Left lung (tissue), 10 donors: Measurements from ENCODE around the gene RAP1GAP2. TPM values are rescaled to one million over a fixed set of nuclear protein-coding genes. Genes with fewer than 3 reads are reported as not detected.

Source experiments
- ATAC-seq: fragments of 200-7000 bp; cut with Tn5 transposase; one replicate; pipeline ENCODE4 v1.9.1; 2020; ENCODE audit warnings: moderate library complexity
- DNase-seq, 4 donors: peaks; one replicate each; pipeline ENCODE4 v3.0.0-alpha.2; 2013 to 2020
- H3K27ac ChIP-seq, 2 donors: fragments of 200-600 bp; sonication (generic) in 1 of 2; one replicate each; pipeline versions ENCODE4 v1.5.0 to v1.8.0; 2020 to 2021
- H3K27me3 ChIP-seq, 2 donors: fragments of 200-600 bp; sonication (generic) in 1 of 2; one replicate each; pipeline versions ENCODE4 v1.5.0 to v1.8.0; 2020 to 2021
- H3K36me3 ChIP-seq, 2 donors: fragments of 200-600 bp; sonication (generic) in 1 of 2; one replicate each; pipeline versions ENCODE4 v1.5.0 to v1.8.0; 2020 to 2021
- H3K4me1 ChIP-seq, 2 donors: fragments of 200-600 bp; one replicate each; pipeline ENCODE4 v1.8.0; 2021
- H3K4me3 ChIP-seq, 2 donors: fragments of 200-600 bp; sonication (generic) in 1 of 2; one replicate each; pipeline versions ENCODE4 v1.5.0 to v1.8.0; 2020 to 2021; ENCODE audit warnings: mild to moderate bottlenecking in 1 of 2
- H3K9me3 ChIP-seq, 2 donors: fragments of 200-600 bp; sonication (generic) in 1 of 2; one replicate each; pipeline versions ENCODE4 v1.5.0 to v1.8.0; 2020 to 2021
- CTCF ChIP-seq, 2 donors: fragments of 200-600 bp; sonication (generic) in 1 of 2; IDR thresholded peaks; one replicate each; pipeline versions ENCODE4 v1.5.0 to v1.8.0; 2021; ENCODE audit warnings: antibody characterized with exemption in 2 of 2
- intact Hi-C, 2 donors: fragments of 100-400 bp; cut with DNase I; formaldehyde crosslinking; loops; one replicate each; pipeline versions ENCODE4 v1.11.2 to v1.14.2; 2022
- polyA plus RNA-seq, 6 donors: library from polyadenylated mRNA; unstranded; fragments of 120-200 nt; gene quantifications; one replicate each; pipeline ENCODE4 v1.2.1, GENCODE V29; 2013; ENCODE audit not compliant: insufficient read length in 6 of 6
- total RNA-seq, 2 donors: library from RNA; stranded (reverse); fragmentation: NEBNext Ultra II Directional; extraction: Animal tissue kit (Norgen Biotek cat#: 25700); gene quantifications; one replicate each; pipeline ENCODE4 v1.2.1, GENCODE V29; 2021
- donor health status: DM: no; HTN: yes; CAD: no.
- donor health status: DM: no; HTN: no; CAD: no.

Gene RAP1GAP2
- total and polyA plus RNA-seq, 8 donors: 8.0 to 14.5 (median 9.7) TPM

GRCh38 chr17:2911755-2912111, 115.5 kb downstream of the RAP1GAP2 start:
- Histone ChIP-seq H3K9me3 (no peaks in the 10 kb centered on the region), H3K27me3 (peaks cover 0 to 3% of the 10 kb centered on the region in 2 donors), H3K4me1 (no peaks in the 10 kb centered on the region), H3K27ac (no peak overlapping the region), H3K36me3 (peaks cover 0 to 8% of the 10 kb centered on the region in 2 donors), H3K4me3 (no peak overlapping the region)
- DNase-seq (no peak), ATAC-seq (no peak)
- intact Hi-C loops: no loop called here
- TF ChIP-seq CTCF (IDR thresholded peaks at IDR 0.05): no peak

- DNase-seq (no peak), ATAC-seq (no peak)
- no peak overlapping the region for H3K4me3 ChIP-seq
- H3K36me3 ChIP-seq: peaks cover 0 to 5% of the 10 kb centered on the region in 2 donors
- no peak overlapping the region for H3K27ac ChIP-seq
- intact Hi-C loops: no loop called here
- H3K27me3 ChIP-seq: peaks cover 0 to 3% of the 10 kb centered on the region in 2 donors
- no peaks in the 10 kb centered on the region for H3K4me1 ChIP-seq
- TF ChIP-seq CTCF (IDR thresholded peaks at IDR 0.05): no peak
- no peaks in the 10 kb centered on the region for H3K9me3 ChIP-seq
These were observed 116.5 kb downstream of the RAP1GAP2 start for GRCh38 chr17:2912754-2913153.

- intact Hi-C loops: no loop called here
- H3K27ac ChIP-seq: no peak overlapping the region
- ATAC-seq (no peak), DNase-seq (no peak)
- H3K4me1 ChIP-seq: no peaks in the 10 kb centered on the region
- H3K4me3 ChIP-seq: no peak overlapping the region
- no peak for TF ChIP-seq CTCF (IDR thresholded peaks at IDR 0.05)
- H3K9me3 ChIP-seq: no peaks in the 10 kb centered on the region
- no peaks in the 10 kb centered on the region for H3K36me3 ChIP-seq
- no peaks in the 10 kb centered on the region for H3K27me3 ChIP-seq
These were observed 120.2 kb downstream of the RAP1GAP2 start for GRCh38 chr17:2916461-2916860.

GRCh38 chr17:2921443-2921842, 125.2 kb downstream of the RAP1GAP2 start:
- no peak for TF ChIP-seq CTCF (IDR thresholded peaks at IDR 0.05)
- intact Hi-C loops: no loop called here
- no peak for ATAC-seq
- no peaks in the 10 kb centered on the region for H3K36me3 ChIP-seq
- H3K27me3 ChIP-seq: peaks cover 0 to 8% of the 10 kb centered on the region in 2 donors
- H3K4me3 ChIP-seq: no peak overlapping the region
- no peak overlapping the region for H3K27ac ChIP-seq
- H3K9me3 ChIP-seq: no peaks in the 10 kb centered on the region
- peak in 1 of 4 donors; percentile 59 for DNase-seq
- peaks cover 0 to 12% of the 10 kb centered on the region in 2 donors for H3K4me1 ChIP-seq

GRCh38 chr17:2924211-2924610, 128.0 kb downstream of the RAP1GAP2 start:
- no peak for DNase-seq
- no peaks in the 10 kb centered on the region for H3K9me3 ChIP-seq
- intact Hi-C loops: no loop called here
- peaks cover 0 to 8% of the 10 kb centered on the region in 2 donors for H3K27me3 ChIP-seq
- H3K36me3 ChIP-seq: no peaks in the 10 kb centered on the region
- no peak overlapping the region for H3K4me3 ChIP-seq
- ATAC-seq: no peak
- no peak overlapping the region for H3K27ac ChIP-seq
- peaks cover 0 to 12% of the 10 kb centered on the region in 2 donors for H3K4me1 ChIP-seq
- TF ChIP-seq CTCF (IDR thresholded peaks at IDR 0.05): no peak
